ENCODE results near the gene SPIB. TPM values are rescaled to one million over a fixed set of nuclear protein-coding genes. Genes with fewer than 3 reads are reported as not detected.

SPIB gene
- total RNA-seq, 1 experiment from 2014 or later: 0.50 TPM

DNA sequence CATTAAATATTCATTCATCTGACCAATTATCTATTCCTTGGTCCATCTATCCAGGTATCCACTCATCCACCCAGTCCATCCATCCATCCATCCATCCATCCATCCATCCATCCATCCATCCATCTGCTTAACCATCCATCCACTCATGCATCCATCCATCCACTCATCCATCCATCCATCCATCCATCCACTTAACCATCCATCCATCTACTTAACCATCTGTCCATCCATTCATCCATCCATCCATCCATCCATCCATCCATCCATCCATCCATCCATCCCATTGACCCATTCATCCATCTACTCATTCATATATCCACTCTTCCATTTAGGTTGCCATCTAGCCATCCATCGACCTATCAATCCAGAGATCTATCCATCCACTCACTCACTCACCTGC, 25.3 kb downstream of the SPIB start:
- intact Hi-C loops (cut with micrococcal nuclease; ENCODE audit: unreplicated experiment): no loop called here
- CTCF ChIA-PET: interaction anchor here (1.0 kb wide), 1 partner anchor 75 kb away, joined by 3 read pairs; no protein-coding TSS in a partner anchor
- Histone ChIP-seq H3K27me3 (replicated peaks; ENCODE audit: control insufficient read depth, insufficient read depth, low read length) (no peaks in the 10 kb centered on the region), H3K4me1 (no peaks in the 10 kb centered on the region), H3K4me3 (ENCODE audit: low read depth, low read length) (no peak overlapping the region), H3K9me3 (no peaks in the 10 kb centered on the region), H3K36me3 (ENCODE audit: control insufficient read depth, insufficient read depth, low read length) (no peaks in the 10 kb centered on the region)
- Mint-ChIP-seq H3K27me3 (ENCODE audit: insufficient read depth, unreplicated experiment) (peaks cover 12% of the 10 kb centered on the region), H3K4me3 (ENCODE audit: unreplicated experiment) (no peak overlapping the region), H3K9me3 (ENCODE audit: unreplicated experiment) (peaks cover 20% of the 10 kb centered on the region), H3K27ac (ENCODE audit: unreplicated experiment) (no peak overlapping the region), H3K36me3 (ENCODE audit: insufficient read depth, unreplicated experiment) (peaks cover 11% of the 10 kb centered on the region), H3K4me1 (ENCODE audit: low read depth, unreplicated experiment) (no peaks in the 10 kb centered on the region)
- no TSS peak for BruUV-seq (replicated peaks)
- TF ChIP-seq, protein P1, sequence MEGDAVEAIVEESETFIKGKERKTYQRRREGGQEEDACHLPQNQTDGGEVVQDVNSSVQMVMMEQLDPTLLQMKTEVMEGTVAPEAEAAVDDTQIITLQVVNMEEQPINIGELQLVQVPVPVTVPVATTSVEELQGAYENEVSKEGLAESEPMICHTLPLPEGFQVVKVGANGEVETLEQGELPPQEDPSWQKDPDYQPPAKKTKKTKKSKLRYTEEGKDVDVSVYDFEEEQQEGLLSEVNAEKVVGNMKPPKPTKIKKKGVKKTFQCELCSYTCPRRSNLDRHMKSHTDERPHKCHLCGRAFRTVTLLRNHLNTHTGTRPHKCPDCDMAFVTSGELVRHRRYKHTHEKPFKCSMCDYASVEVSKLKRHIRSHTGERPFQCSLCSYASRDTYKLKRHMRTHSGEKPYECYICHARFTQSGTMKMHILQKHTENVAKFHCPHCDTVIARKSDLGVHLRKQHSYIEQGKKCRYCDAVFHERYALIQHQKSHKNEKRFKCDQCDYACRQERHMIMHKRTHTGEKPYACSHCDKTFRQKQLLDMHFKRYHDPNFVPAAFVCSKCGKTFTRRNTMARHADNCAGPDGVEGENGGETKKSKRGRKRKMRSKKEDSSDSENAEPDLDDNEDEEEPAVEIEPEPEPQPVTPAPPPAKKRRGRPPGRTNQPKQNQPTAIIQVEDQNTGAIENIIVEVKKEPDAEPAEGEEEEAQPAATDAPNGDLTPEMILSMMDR (IDR thresholded peaks at IDR 0.05; ENCODE audit: insufficient read depth in 1 of 2, low read depth in 1 of 2, low read length in 1 of 2, severe bottlenecking in 1 of 2, unreplicated experiment in 1 of 2): no peak
- DNase-seq: no peak
- POLR2A ChIA-PET: interaction anchor here (0.7 kb wide), 1 partner anchor 262 kb away, joined by 9 read pairs; no protein-coding TSS in a partner anchor

DNA sequence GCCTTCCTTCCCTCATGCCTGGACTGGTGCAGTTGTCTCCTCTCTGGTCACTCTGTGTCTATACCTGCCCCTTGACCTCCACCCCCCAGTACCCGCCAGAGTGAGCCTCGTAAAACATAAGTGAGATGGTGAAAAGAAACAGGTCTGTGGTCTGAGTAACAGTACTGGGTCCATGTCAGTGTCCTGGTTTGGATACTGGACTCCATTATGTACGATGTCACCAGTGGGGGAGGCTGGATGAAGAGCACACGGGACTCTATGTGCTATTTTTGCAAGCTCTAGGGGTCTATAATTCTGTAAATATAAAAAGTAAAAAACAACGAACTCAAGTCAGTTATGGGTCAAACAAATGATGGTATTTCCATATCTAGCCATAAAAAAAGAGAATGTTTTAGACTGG, 28.3 kb downstream of the SPIB start:
- H3K36me3 ChIP-seq (ENCODE audit: control insufficient read depth, insufficient read depth, low read length): no peaks in the 10 kb centered on the region
- ChIA-PET CTCF (no interaction called here), POLR2A (no interaction called here)
- H3K27ac Mint-ChIP-seq (ENCODE audit: unreplicated experiment): no peak overlapping the region
- peaks cover 5% of the 10 kb centered on the region for H3K36me3 Mint-ChIP-seq (ENCODE audit: insufficient read depth, unreplicated experiment)
- no peaks in the 10 kb centered on the region for H3K4me1 Mint-ChIP-seq (ENCODE audit: low read depth, unreplicated experiment)
- H3K9me3 Mint-ChIP-seq (ENCODE audit: unreplicated experiment): peaks cover 10% of the 10 kb centered on the region
- H3K27me3 ChIP-seq (replicated peaks; ENCODE audit: control insufficient read depth, insufficient read depth, low read length): no peaks in the 10 kb centered on the region
- no peak for DNase-seq
- BruUV-seq (replicated peaks): no TSS peak
- TF ChIP-seq, protein P1 (IDR thresholded peaks at IDR 0.05; ENCODE audit: insufficient read depth in 1 of 2, low read depth in 1 of 2, low read length in 1 of 2, severe bottlenecking in 1 of 2, unreplicated experiment in 1 of 2): no peak
- no peaks in the 10 kb centered on the region for H3K4me1 ChIP-seq
- no peak overlapping the region for H3K4me3 ChIP-seq (ENCODE audit: low read depth, low read length)
- intact Hi-C loops (cut with micrococcal nuclease; ENCODE audit: unreplicated experiment): no loop called here
- H3K4me3 Mint-ChIP-seq (ENCODE audit: unreplicated experiment): no peak overlapping the region
- peaks cover 5% of the 10 kb centered on the region for H3K27me3 Mint-ChIP-seq (ENCODE audit: insufficient read depth, unreplicated experiment)
- H3K9me3 ChIP-seq: no peaks in the 10 kb centered on the region

DNA sequence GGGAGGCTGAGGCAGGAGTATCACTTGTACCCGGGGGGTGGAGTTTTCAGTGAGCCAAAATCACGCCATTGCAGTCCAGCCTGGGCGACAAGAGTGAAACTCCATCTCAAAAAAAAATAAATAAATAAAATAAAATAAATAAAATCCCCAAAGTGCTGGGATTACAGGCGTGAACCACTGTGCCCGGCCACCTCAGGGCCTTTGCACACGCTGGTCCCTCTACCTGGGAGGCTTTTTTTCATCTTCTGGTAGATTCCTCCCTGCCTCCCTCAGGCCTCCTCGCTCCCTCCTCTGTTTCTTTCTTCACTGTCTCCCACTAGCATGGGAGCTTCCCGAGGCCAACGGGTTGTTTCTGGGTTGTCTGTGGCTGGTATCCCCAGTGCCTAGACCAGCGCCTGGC, 29.0 kb downstream of the SPIB start:
- H3K36me3 Mint-ChIP-seq (ENCODE audit: insufficient read depth, unreplicated experiment): peaks cover 5% of the 10 kb centered on the region
- H3K4me3 ChIP-seq (ENCODE audit: low read depth, low read length): no peak overlapping the region
- TF ChIP-seq, protein P1 (IDR thresholded peaks at IDR 0.05; ENCODE audit: insufficient read depth in 1 of 2, low read depth in 1 of 2, low read length in 1 of 2, severe bottlenecking in 1 of 2, unreplicated experiment in 1 of 2): no peak
- peaks cover 10% of the 10 kb centered on the region for H3K9me3 Mint-ChIP-seq (ENCODE audit: unreplicated experiment)
- no peak overlapping the region for H3K27ac Mint-ChIP-seq (ENCODE audit: unreplicated experiment)
- no peaks in the 10 kb centered on the region for H3K4me1 Mint-ChIP-seq (ENCODE audit: low read depth, unreplicated experiment)
- BruUV-seq (replicated peaks): no TSS peak
- H3K27me3 ChIP-seq (replicated peaks; ENCODE audit: control insufficient read depth, insufficient read depth, low read length): no peaks in the 10 kb centered on the region
- CTCF ChIA-PET: no interaction called here
- intact Hi-C loops (cut with micrococcal nuclease; ENCODE audit: unreplicated experiment): no loop called here
- no peaks in the 10 kb centered on the region for H3K36me3 ChIP-seq (ENCODE audit: control insufficient read depth, insufficient read depth, low read length)
- no peak for DNase-seq
- H3K9me3 ChIP-seq: no peaks in the 10 kb centered on the region
- no peaks in the 10 kb centered on the region for H3K4me1 ChIP-seq
- H3K27me3 Mint-ChIP-seq (ENCODE audit: insufficient read depth, unreplicated experiment): peaks cover 5% of the 10 kb centered on the region
- POLR2A ChIA-PET: no interaction called here
- H3K4me3 Mint-ChIP-seq (ENCODE audit: unreplicated experiment): no peak overlapping the region
